IMR-90 (cell line): ENCODE data around the gene MALT1. TPM values are rescaled to one million over a fixed set of nuclear protein-coding genes. Genes with fewer than 3 reads are reported as not detected.

Experiments used
- ATAC-seq: fragments of 200-7000 bp; cut with Tn5 transposase; 2 replicates; pipeline ENCODE4 v1.9.1; 2020; ENCODE audit warnings: low read depth, mild to moderate bottlenecking, moderate library complexity
- BruUV-seq: library from RNA; stranded (reverse); fragments of 400-500 nt; replicated peaks from 2 replicates; lab custom pipeline; 2021; lab: Mats Ljungman, UMichigan
- CTCF ChIA-PET: fragments of 300-600 bp; formaldehyde crosslinking; extraction: SDS; loops from one replicate; lab custom pipeline; 2021; ENCODE audit warnings: antibody characterized with exemption; lab: Yijun Ruan, JAX
- POLR2A ChIA-PET: fragments of 300-600 bp; sonication (Branson Sonifier 250); formaldehyde crosslinking; loops from one replicate; lab custom pipeline; 2022; ENCODE audit warnings: antibody characterized with exemption; ENCODE audit not compliant: unreplicated experiment; lab: Charles Lee
- DNase-seq: peaks from one replicate; pipeline ENCODE4 v3.0.0; 2013
- H2AFZ ChIP-seq: replicated peaks from 2 replicates; pipeline ENCODE3; 2013; ENCODE audit warnings: low read length, mild to moderate bottlenecking; ENCODE audit not compliant: poor library complexity
- H2AK5ac ChIP-seq: 2 replicates; pipeline ENCODE4 v1.6.1; 2013; ENCODE audit warnings: low read depth, low read length, inconsistent platforms
- H2AK9ac ChIP-seq: replicated peaks from 2 replicates; pipeline ENCODE3; 2013; ENCODE audit warnings: mild to moderate bottlenecking, low read depth, low read length, moderate library complexity; ENCODE audit not compliant: poor library complexity
- H2BK120ac ChIP-seq: 2 replicates; pipeline ENCODE4 v1.6.1; 2013; ENCODE audit warnings: low read depth, low read length, inconsistent platforms
- H2BK15ac ChIP-seq: 3 replicates; pipeline ENCODE4 v1.6.1; 2013; ENCODE audit warnings: low read depth, low read length, inconsistent platforms
- H2BK20ac ChIP-seq: 2 replicates; pipeline ENCODE4 v1.6.1; 2013; ENCODE audit warnings: low read depth, mild to moderate bottlenecking, inconsistent platforms, low read length, moderate library complexity
- H2BK5ac ChIP-seq: 2 replicates; pipeline ENCODE4 v1.6.1; 2013; ENCODE audit warnings: mild to moderate bottlenecking, low read depth, low read length, inconsistent platforms; ENCODE audit not compliant: poor library complexity, severe bottlenecking
- H3K14ac ChIP-seq: replicated peaks from 2 replicates; pipeline ENCODE4 v1.6.1; 2013; ENCODE audit warnings: low read depth, low read length, inconsistent platforms
- H3K18ac ChIP-seq: 2 replicates; pipeline ENCODE4 v1.6.1; 2013; ENCODE audit warnings: low read depth, low read length, control low read depth
- H3K23ac ChIP-seq: 2 replicates; pipeline ENCODE4 v1.6.1; 2013; ENCODE audit warnings: low read depth, low read length, inconsistent platforms
- H3K27ac ChIP-seq: 2 replicates; pipeline ENCODE4 v1.5.1; 2013; ENCODE audit warnings: mild to moderate bottlenecking, control low read depth, low read length; ENCODE audit not compliant: insufficient read depth
- H3K27me3 ChIP-seq: 2 replicates; pipeline ENCODE4 v1.6.1; 2013; ENCODE audit warnings: low read length; ENCODE audit not compliant: control insufficient read depth, insufficient read depth
- H3K36me3 ChIP-seq: 2 replicates; pipeline ENCODE4 v1.6.1; 2013; ENCODE audit warnings: low read length, mixed read lengths; ENCODE audit not compliant: control insufficient read depth, insufficient read depth
- H3K4ac ChIP-seq: 2 replicates; pipeline ENCODE4 v1.6.1; 2013; ENCODE audit warnings: low read depth, low read length, inconsistent platforms
- H3K4me1 ChIP-seq: 2 replicates; pipeline ENCODE4 v1.6.1; 2013; ENCODE audit warnings: low read length, mixed read lengths; ENCODE audit not compliant: control insufficient read depth, insufficient read depth
- H3K4me2 ChIP-seq: 2 replicates; pipeline ENCODE4 v1.6.1; 2013; ENCODE audit warnings: low read depth, mild to moderate bottlenecking, control low read depth, low read length, moderate library complexity
- H3K4me3 ChIP-seq: 2 replicates; pipeline ENCODE4 v1.5.1; 2013; ENCODE audit warnings: low read depth, mild to moderate bottlenecking, control low read depth, low read length, moderate library complexity; ENCODE audit not compliant: insufficient read depth
- H3K56ac ChIP-seq: 2 replicates; pipeline ENCODE4 v1.6.1; 2013; ENCODE audit warnings: low read length, inconsistent platforms; ENCODE audit not compliant: insufficient read depth; ENCODE audit errors: extremely low read depth
- H3K79me1 ChIP-seq, 2 experiments: 2 replicates each; pipeline ENCODE4 v1.6.1; 2013; ENCODE audit warnings: low read length in 2 of 2, inconsistent platforms in 1 of 2, low read depth in 1 of 2
- H3K9ac ChIP-seq: 2 replicates; pipeline ENCODE4 v1.6.1; 2013; ENCODE audit warnings: low read depth, low read length, control low read depth
- H3K9me1 ChIP-seq: 2 replicates; pipeline ENCODE4 v1.6.1; 2013; ENCODE audit warnings: low read length, inconsistent platforms; ENCODE audit not compliant: insufficient read depth
- H3K9me3 ChIP-seq: 2 replicates; pipeline ENCODE4 v1.6.1; 2013; ENCODE audit warnings: low read length; ENCODE audit not compliant: control insufficient read depth, insufficient read depth
- H4K20me1 ChIP-seq: 2 replicates; pipeline ENCODE4 v1.6.1; 2013; ENCODE audit warnings: low read length, inconsistent platforms; ENCODE audit not compliant: insufficient read depth
- H4K5ac ChIP-seq: 2 replicates; pipeline ENCODE4 v1.6.1; 2013; ENCODE audit warnings: mild to moderate bottlenecking, low read depth, low read length, control low read depth
- H4K8ac ChIP-seq, 2 experiments: 2 replicates each; pipeline ENCODE4 v1.6.1; 2013; ENCODE audit warnings: low read depth in 2 of 2, low read length in 2 of 2, control low read depth in 1 of 2, inconsistent platforms in 1 of 2
- H4K91ac ChIP-seq: 2 replicates; pipeline ENCODE4 v1.6.1; 2013; ENCODE audit warnings: low read depth, low read length, inconsistent platforms; ENCODE audit not compliant: insufficient read depth
- ELK1 ChIP-seq: fragments of 150-350 bp; IDR thresholded peaks from 2 replicates; pipeline ENCODE4 v1.6.1; 2016; ENCODE audit warnings: low read depth, mild to moderate bottlenecking, low read length, moderate library complexity, borderline replicate concordance
- MAZ ChIP-seq: IDR thresholded peaks from 2 replicates; pipeline ENCODE4 v1.6.1; 2012; ENCODE audit warnings: low read depth, mild to moderate bottlenecking, low read length, improper control_type of control experiment, moderate library complexity, borderline replicate concordance
- RAD21 ChIP-seq: IDR thresholded peaks from 2 replicates; pipeline ENCODE4 v1.6.1; 2012; ENCODE audit warnings: low read length, improper control_type of control experiment
- RCOR1 ChIP-seq: IDR thresholded peaks from 2 replicates; pipeline ENCODE4 v1.6.1; 2012; ENCODE audit warnings: mild to moderate bottlenecking, low read length, improper control_type of control experiment; ENCODE audit not compliant: insufficient replicate concordance
- RFX5 ChIP-seq: IDR thresholded peaks from 2 replicates; pipeline ENCODE4 v1.8.0; 2012; ENCODE audit warnings: low read depth, mild to moderate bottlenecking, low read length, moderate library complexity
- SMC3 ChIP-seq: fragments of 150-350 bp; IDR thresholded peaks from 2 replicates; pipeline ENCODE4 v1.6.1; 2016; ENCODE audit warnings: low read depth, mild to moderate bottlenecking, antibody characterized with exemption, low read length, moderate library complexity
- WGBS, 2 experiments: methylation state at CpG; one replicate each; pipeline versions ENCODE4 v1.1.5 to v1.1.7; 2013; ENCODE audit warnings: missing lambda C conversion rate in 2 of 2; ENCODE audit not compliant: insufficient read length in 1 of 2; ENCODE audit errors: extremely low coverage in 2 of 2; 5-methylcytosine and 5-hydroxymethylcytosine counted together
- dilution Hi-C: fragments of 300-500 bp; cut with HindIII; formaldehyde crosslinking; loops from one replicate; pipeline ENCODE4 v1.14.3; 2018; ENCODE audit warnings: low sequenced_read_pairs; ENCODE audit not compliant: unreplicated experiment
- in situ Hi-C: fragments of 300-500 bp; cut with MboI; formaldehyde crosslinking; loops from 3 replicates; pipeline ENCODE4 v1.14.3; 2019; ENCODE audit warnings: low sequenced_read_pairs, inconsistent platforms, mixed read lengths
- intact Hi-C: fragments of 100-400 bp; cut with micrococcal nuclease; formaldehyde crosslinking; loops from 2 replicates; pipeline ENCODE4 v1.10.0; 2022
- polyA plus RNA-seq, 3 experiments: library from polyadenylated mRNA; depleted of rRNA; stranded (reverse); fragments of >200 nt; gene quantifications; 2 replicates each; pipeline ENCODE4 v1.2.3, GENCODE V29; 2012; ENCODE audit warnings: low replicate concordance in 1 of 3
- total RNA-seq: library from RNA; depleted of rRNA; stranded (reverse); fragments of >200 nt; gene quantifications from 2 replicates; pipeline ENCODE4 v1.2.3, GENCODE V29; 2012

MALT1 gene
- total and polyA plus RNA-seq, 2 of the 4 experiments (the other 2 are of a cell fraction), result 8.3 to 25.3 TPM

- H4K91ac ChIP-seq, result no peak overlapping the region
- DNase-seq (no peak), ATAC-seq (no peak)
- no peaks in the 10 kb centered on the region for H3K27me3 ChIP-seq
- WGBS, 2 experiments, result no CpG with 5 or more reads among the region's 3 CpGs
- no peak overlapping the region for H3K14ac ChIP-seq
- H3K4me2 ChIP-seq, result no peak overlapping the region
- intact Hi-C loops, result no loop called here
- H3K4ac ChIP-seq, result no peak overlapping the region
- H4K5ac ChIP-seq, result no peak overlapping the region
- no peak overlapping the region for H3K9ac ChIP-seq
- no peak overlapping the region for H4K8ac ChIP-seq
- peaks cover 21% of the 10 kb centered on the region for H3K36me3 ChIP-seq
- H2BK120ac ChIP-seq, result no peak overlapping the region
- H3K79me1 ChIP-seq, result no peaks in the 10 kb centered on the region
- in situ Hi-C loops, result loop anchor here (10.0 kb wide), 1 partner anchor 214 kb away; no protein-coding TSS in a partner anchor
- no peak overlapping the region for H2AK9ac ChIP-seq
- no peak overlapping the region for H3K56ac ChIP-seq
- H3K9me3 ChIP-seq, result no peaks in the 10 kb centered on the region
- no peak overlapping the region for H2BK15ac ChIP-seq
- POLR2A ChIA-PET, result no interaction called here
- no peak overlapping the region for H3K27ac ChIP-seq
- dilution Hi-C loops, result no loop called here
- TF ChIP-seq ELK1 (no peak), SMC3 (no peak), RCOR1 (no peak), MAZ (no peak), RFX5 (no peak), RAD21 (no peak)
- H3K4me1 ChIP-seq, result no peaks in the 10 kb centered on the region
- H3K9me1 ChIP-seq, result peaks cover 4% of the 10 kb centered on the region
- H3K4me3 ChIP-seq, result no peak overlapping the region
- no peak overlapping the region for H2AFZ ChIP-seq
- no peak overlapping the region for H2BK20ac ChIP-seq
- no peaks in the 10 kb centered on the region for H4K20me1 ChIP-seq
- H2BK5ac ChIP-seq, result no peak overlapping the region
- H3K18ac ChIP-seq, result no peak overlapping the region
- CTCF ChIA-PET, result no interaction called here
- H3K23ac ChIP-seq, result no peak overlapping the region
- no peak overlapping the region for H2AK5ac ChIP-seq
- no TSS peak for BruUV-seq
These were observed 67.1 kb downstream of the MALT1 start for GRCh38 chr18:58738322-58738721.
